Lung (tissue), 12 donors: Measurements from ENCODE around the gene DCBLD2. TPM values are rescaled to one million over a fixed set of nuclear protein-coding genes. Genes with fewer than 3 reads are reported as not detected.
"Not testable (repeated sequence)": the region's sequence is repeated elsewhere in the genome, so short reads cannot be mapped to it uniquely, and the experiment has no call there.

ENCODE experiments used
- ATAC-seq: fragments of 200-7000 bp; cut with Tn5 transposase; one replicate; pipeline ENCODE4 v1.9.1; 2020; ENCODE audit warnings: moderate number of reproducible peaks; ENCODE audit not compliant: insufficient read depth, low FRiP score
- DNase-seq, 3 donors: peaks; one replicate each; pipeline ENCODE4 v3.0.0-alpha.2; 2013 to 2017
- H3K27ac ChIP-seq, 2 donors: one replicate each; pipeline ENCODE4 v1.5.1; 2013; ENCODE audit warnings: mild to moderate bottlenecking in 2 of 2, moderate library complexity in 2 of 2, control low read depth in 1 of 2, inconsistent platforms in 1 of 2, low read depth in 1 of 2, low read length in 1 of 2
- H3K27me3 ChIP-seq, 3 donors: one replicate each; pipeline ENCODE4 v1.5.1; 2013; ENCODE audit warnings: low read length in 2 of 3; ENCODE audit not compliant: control insufficient read depth in 3 of 3, insufficient read depth in 3 of 3
- H3K36me3 ChIP-seq, 4 donors: one replicate each; pipeline ENCODE4 v1.5.1; 2013; ENCODE audit warnings: low read length in 4 of 4, mild to moderate bottlenecking in 1 of 4, moderate library complexity in 1 of 4; ENCODE audit not compliant: control insufficient read depth in 4 of 4, insufficient read depth in 4 of 4
- H3K4me1 ChIP-seq, 5 donors: one replicate each; pipeline ENCODE4 v1.5.1; 2013; ENCODE audit warnings: low read length in 5 of 5, mild to moderate bottlenecking in 2 of 5, moderate library complexity in 1 of 5; ENCODE audit not compliant: control insufficient read depth in 5 of 5, insufficient read depth in 5 of 5
- H3K4me3 ChIP-seq: one replicate; pipeline ENCODE4 v1.5.1; 2013; ENCODE audit warnings: mild to moderate bottlenecking, control low read depth, moderate library complexity
- H3K9ac ChIP-seq, 2 donors: one replicate each; pipeline ENCODE4 v1.5.1; 2013; ENCODE audit warnings: low read length in 2 of 2, control low read depth in 1 of 2; ENCODE audit not compliant: insufficient read depth in 1 of 2
- H3K9me3 ChIP-seq, 4 donors: one replicate each; pipeline ENCODE4 v1.5.1; 2013; ENCODE audit warnings: low read length in 3 of 4, mild to moderate bottlenecking in 1 of 4, moderate library complexity in 1 of 4; ENCODE audit not compliant: control insufficient read depth in 4 of 4, insufficient read depth in 3 of 4
- WGBS, 2 donors: extraction: QIAGEN DNeasy Blood & Tissue Kit; methylation state at CpG; one replicate each; pipeline ENCODE4 v1.1.7; 2013; 5-methylcytosine and 5-hydroxymethylcytosine counted together
- polyA plus RNA-seq, 2 donors: library from polyadenylated mRNA; stranded (reverse); fragments of 200-250 nt; gene quantifications; one replicate each; pipeline ENCODE4 v1.2.1, GENCODE V29; 2013
- total RNA-seq, 2 donors: library from RNA; depleted of rRNA in 1 of 2; stranded (reverse); fragments of >200 nt in 1 of 2; gene quantifications; one replicate each; pipeline ENCODE4 v1.2.1, GENCODE V29; 2014 to 2021
- TF ChIP-seq, protein P1 (sequence below): IDR thresholded peaks from 2 replicates; pipeline ENCODE4 v1.5.1; 2012; ENCODE audit warnings: mild to moderate bottlenecking; ENCODE audit errors: control extremely low read depth, extremely low read depth
- donor health status: control.
- donor health status: control.
- donor health status: Bipolar disorder and iron deficiency.
- donor health status: healthy.
- donor health status: DM: yes; HTN: yes; CAD: no.

The DCBLD2 gene
- total and polyA plus RNA-seq, 4 donors, result 7.1 to 83.8 (median 18.5) TPM

DNA sequence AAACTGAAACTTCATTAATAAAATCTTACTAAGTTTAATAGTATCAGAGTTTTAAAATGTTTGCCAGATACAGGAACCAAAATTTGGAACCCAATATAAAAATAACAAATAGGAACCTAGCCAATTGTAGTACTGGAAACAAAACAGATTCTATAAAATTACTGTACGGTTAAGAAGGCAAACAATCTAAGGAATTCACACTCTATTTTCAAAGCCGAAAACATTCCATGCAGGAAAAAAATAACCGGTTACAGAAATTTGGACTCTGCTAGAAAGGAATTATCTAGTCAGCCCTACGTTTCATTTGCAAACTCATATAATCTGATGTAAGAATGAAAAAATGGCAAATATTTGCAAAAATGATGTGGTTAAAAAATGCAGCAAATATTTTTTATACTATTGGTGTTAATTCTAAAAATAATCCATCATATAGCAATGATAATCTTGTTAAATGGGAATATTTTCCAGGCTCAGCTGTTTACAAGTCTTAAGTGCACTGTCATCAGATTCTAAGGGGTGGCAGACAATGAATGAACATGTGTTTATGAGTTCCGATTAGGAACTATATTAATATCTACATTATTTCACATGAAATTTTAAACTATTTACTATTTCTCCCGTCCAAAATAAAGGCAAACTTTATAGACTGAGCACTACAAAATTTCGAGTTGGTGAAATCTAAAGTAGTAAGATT lies 58.1 kb downstream of the DCBLD2 start:
- DNase-seq (peak in 2 of 3 donors; percentile 39 to 53), ATAC-seq (no peak)
- H3K9me3 ChIP-seq, result no peaks in the 10 kb centered on the region
- H3K27me3 ChIP-seq, result no peaks in the 10 kb centered on the region
- H3K4me1 ChIP-seq, result peaks cover 0 to 16% (median 0%) of the 10 kb centered on the region in 5 donors
- H3K36me3 ChIP-seq, result peaks cover 0 to 17% (median 8%) of the 10 kb centered on the region in 4 donors
- WGBS, 2 donors, result 77 to 85% methylated on average over 7 of the region's 7 CpGs
- no peak overlapping the region for H3K27ac ChIP-seq
- TF ChIP-seq, protein P1, sequence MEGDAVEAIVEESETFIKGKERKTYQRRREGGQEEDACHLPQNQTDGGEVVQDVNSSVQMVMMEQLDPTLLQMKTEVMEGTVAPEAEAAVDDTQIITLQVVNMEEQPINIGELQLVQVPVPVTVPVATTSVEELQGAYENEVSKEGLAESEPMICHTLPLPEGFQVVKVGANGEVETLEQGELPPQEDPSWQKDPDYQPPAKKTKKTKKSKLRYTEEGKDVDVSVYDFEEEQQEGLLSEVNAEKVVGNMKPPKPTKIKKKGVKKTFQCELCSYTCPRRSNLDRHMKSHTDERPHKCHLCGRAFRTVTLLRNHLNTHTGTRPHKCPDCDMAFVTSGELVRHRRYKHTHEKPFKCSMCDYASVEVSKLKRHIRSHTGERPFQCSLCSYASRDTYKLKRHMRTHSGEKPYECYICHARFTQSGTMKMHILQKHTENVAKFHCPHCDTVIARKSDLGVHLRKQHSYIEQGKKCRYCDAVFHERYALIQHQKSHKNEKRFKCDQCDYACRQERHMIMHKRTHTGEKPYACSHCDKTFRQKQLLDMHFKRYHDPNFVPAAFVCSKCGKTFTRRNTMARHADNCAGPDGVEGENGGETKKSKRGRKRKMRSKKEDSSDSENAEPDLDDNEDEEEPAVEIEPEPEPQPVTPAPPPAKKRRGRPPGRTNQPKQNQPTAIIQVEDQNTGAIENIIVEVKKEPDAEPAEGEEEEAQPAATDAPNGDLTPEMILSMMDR, result no peak
- H3K9ac ChIP-seq, result no peak overlapping the region
- H3K4me3 ChIP-seq, result no peak overlapping the region

DNA sequence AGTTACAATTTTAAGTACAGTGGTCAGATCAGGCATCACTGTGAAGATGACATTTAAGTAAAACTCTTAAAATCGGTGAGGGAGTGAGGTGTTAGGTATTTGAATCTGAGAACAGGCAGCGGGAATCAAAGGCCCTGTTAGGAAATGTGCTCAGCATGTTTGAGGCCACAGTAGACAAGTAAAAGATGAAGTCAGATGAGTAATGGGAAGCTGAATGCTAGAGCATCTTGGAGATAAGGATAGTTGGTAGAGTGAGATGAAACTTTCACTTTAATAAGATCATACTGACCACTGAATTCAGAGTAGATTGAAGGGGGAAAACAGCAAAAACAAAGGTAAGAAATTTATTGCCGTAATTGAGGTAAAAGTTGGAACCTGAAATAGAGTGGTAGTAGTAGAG lies 61.6 kb downstream of the DCBLD2 start:
- H3K27ac ChIP-seq, result no peak overlapping the region
- no peaks in the 10 kb centered on the region for H3K9me3 ChIP-seq
- DNase-seq, result no peak
- H3K4me3 ChIP-seq, result no peak overlapping the region
- H3K9ac ChIP-seq, result no peak overlapping the region
- peaks cover 0 to 16% (median 0%) of the 10 kb centered on the region in 5 donors for H3K4me1 ChIP-seq
- no peaks in the 10 kb centered on the region for H3K27me3 ChIP-seq
- TF ChIP-seq, protein P1, result no peak
- WGBS, 2 donors, result 90 to 94% methylated on average over 3 of the region's 3 CpGs
- H3K36me3 ChIP-seq, result peaks cover 0 to 5% (median under 1%) of the 10 kb centered on the region in 4 donors
- no peak for ATAC-seq

DNA sequence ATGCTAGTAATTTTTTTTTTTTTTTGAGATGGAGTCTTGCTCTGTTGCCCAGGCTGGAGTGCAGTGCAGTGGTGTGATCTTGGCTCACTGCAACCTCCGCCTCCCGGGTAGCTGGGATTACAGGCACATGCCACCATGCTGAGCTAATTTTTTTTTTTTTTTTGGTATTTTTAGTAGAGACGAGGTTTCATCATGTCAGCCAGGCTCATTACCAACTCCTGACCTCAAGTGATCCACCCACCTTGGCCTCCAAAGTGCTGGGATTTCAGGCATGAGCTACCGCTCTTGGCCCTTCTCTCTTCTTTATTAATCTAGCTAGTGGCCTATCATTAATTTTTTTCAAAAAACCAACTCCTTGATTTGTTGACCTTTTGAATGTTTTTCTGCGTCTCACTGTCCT lies 70.4 kb downstream of the DCBLD2 start:
- not testable (repeated sequence) for H3K27me3 ChIP-seq, H3K36me3 ChIP-seq, DNase-seq, ATAC-seq, H3K4me1 ChIP-seq, H3K27ac ChIP-seq, H3K9me3 ChIP-seq, H3K4me3 ChIP-seq, H3K9ac ChIP-seq
- 97 to 98% methylated on average over 5 of the region's 5 CpGs for WGBS, 2 donors

DNA sequence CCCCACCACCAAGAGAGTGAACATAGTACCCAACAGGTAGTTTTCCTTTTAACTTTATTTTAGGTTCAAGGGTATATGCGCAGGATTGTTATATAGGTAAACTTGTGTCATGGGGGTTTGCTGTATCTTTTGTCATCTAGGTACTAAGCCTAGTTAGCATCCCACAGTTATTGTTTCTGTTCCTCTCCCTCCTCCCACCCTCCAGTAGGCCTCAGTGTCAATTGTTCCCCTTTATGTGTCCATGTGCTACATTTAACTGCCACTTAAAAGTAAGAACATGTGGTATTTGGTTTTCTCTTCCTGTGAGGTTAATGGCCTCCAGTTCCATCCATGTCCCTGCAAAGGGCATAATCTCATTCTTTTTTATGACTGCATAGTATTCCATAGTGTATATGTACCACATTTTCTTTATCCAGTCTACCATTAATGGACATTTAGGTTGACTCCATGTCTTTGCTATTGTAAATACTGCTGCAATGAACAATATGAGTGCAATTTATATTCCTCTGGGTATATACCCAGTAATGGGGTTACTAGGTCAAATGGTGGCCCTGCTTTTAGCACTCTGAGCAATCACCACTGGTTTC lies 72.2 kb downstream of the DCBLD2 start:
- TF ChIP-seq, protein P1, result no peak
- Histone ChIP-seq H3K9ac (no peak overlapping the region), H3K4me1 (peaks cover 0 to 6% (median 5%) of the 10 kb centered on the region in 5 donors), H3K9me3 (peaks cover 0 to 2% (median 0%) of the 10 kb centered on the region in 4 donors), H3K4me3 (no peak overlapping the region), H3K36me3 (peaks cover 0 to 6% (median 1%) of the 10 kb centered on the region in 4 donors), H3K27me3 (no peaks in the 10 kb centered on the region), H3K27ac (no peak overlapping the region)
- no peak for ATAC-seq
- WGBS, 2 donors, result 95 to 100% methylated on average over 1 of the region's 1 CpG
- DNase-seq, result no peak
